ENCODE measurements around the gene DNAH14. TPM values are rescaled to one million over a fixed set of nuclear protein-coding genes. Genes with fewer than 3 reads are reported as not detected.

DNAH14 gene
- total and polyA plus RNA-seq, 9 of the 15 experiments (the other 6 are each of a cell fraction or from before 2014, with no cell fraction given), result 58.4 to 142 (median 98.4) TPM

DNA sequence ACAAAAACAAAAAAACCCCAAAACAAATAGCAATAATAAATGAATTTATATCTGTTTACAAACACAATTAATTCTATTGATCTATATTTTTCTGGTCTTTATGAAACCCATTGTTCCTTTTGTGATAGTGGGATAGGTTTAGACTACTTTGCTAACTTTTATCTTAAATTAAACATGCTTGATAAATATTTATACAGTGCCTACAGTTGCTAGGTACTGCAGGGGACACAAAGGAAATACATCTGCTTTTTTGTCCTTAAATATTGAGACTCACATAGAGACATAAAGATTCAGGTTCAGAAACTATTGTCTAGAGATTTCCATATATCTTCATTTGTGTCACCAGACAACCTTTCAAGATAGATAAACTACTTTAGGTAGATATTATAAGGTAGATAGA is 8.5 kb upstream of the DNAH14 start:
- no peaks in the 10 kb centered on the region for H3K9me3 ChIP-seq (replicated peaks; ENCODE audit: control insufficient read depth, insufficient read depth, low read depth, low read length)
- no peak overlapping the region for H3K9ac ChIP-seq (ENCODE audit: insufficient read depth in 1 of 2, low read depth in 2 of 2, low read length in 2 of 2)
- in situ Hi-C loops (cut with MboI) (no loop called here), intact Hi-C loops (cut with micrococcal nuclease) (loop anchor here (10.0 kb wide), 2 partner anchors 586 to 1216 kb away; partner anchors contain the start of gene NVL)
- H3K4me2 ChIP-seq (ENCODE audit: insufficient read depth, low read length), result no peak overlapping the region
- peaks cover 10 to 16% of the 10 kb centered on the region in 2 experiments for H3K27me3 ChIP-seq (ENCODE audit: control insufficient read depth in 2 of 2, insufficient read depth in 2 of 2, low read length in 2 of 2)
- no peaks in the 10 kb centered on the region for H3K9me1 ChIP-seq (ENCODE audit: control insufficient read depth, insufficient read depth, low read length)
- no peak overlapping the region for H2AFZ ChIP-seq (ENCODE audit: low read depth, low read length)
- no peaks in the 10 kb centered on the region for H3K4me1 ChIP-seq (replicated peaks in 1 of 2; ENCODE audit: control insufficient read depth in 2 of 2, insufficient read depth in 2 of 2, low read length in 2 of 2)
- H4K20me1 ChIP-seq (replicated peaks; ENCODE audit: control insufficient read depth, insufficient read depth, low read length), result no peaks in the 10 kb centered on the region
- POLR2A ChIA-PET, result no interaction called here
- TF ChIP-seq U2AF2 (optimal IDR thresholded peaks at IDR 0.05; ENCODE audit: low read depth, low read length), result no peak
- no peak for TF ChIP-seq ZNF830 (CRISPR knock-in tag; IDR thresholded peaks at IDR 0.05)
- no peak for TF ChIP-seq MYBL2 (IDR thresholded peaks at IDR 0.05; ENCODE audit: low read depth)
- TF ChIP-seq MYBL2 (CRISPR knock-in tag; IDR thresholded peaks at IDR 0.05; ENCODE audit: borderline replicate concordance), result no peak
- TF ChIP-seq SMARCE1 (IDR thresholded peaks at IDR 0.05), result no peak
- TF ChIP-seq HCFC1 (IDR thresholded peaks at IDR 0.05; ENCODE audit: low read depth, low read length), result no peak
- TF ChIP-seq TAF15 (IDR thresholded peaks at IDR 0.05; ENCODE audit: low read depth, low read length), result no peak
- TF ChIP-seq, protein P1, sequence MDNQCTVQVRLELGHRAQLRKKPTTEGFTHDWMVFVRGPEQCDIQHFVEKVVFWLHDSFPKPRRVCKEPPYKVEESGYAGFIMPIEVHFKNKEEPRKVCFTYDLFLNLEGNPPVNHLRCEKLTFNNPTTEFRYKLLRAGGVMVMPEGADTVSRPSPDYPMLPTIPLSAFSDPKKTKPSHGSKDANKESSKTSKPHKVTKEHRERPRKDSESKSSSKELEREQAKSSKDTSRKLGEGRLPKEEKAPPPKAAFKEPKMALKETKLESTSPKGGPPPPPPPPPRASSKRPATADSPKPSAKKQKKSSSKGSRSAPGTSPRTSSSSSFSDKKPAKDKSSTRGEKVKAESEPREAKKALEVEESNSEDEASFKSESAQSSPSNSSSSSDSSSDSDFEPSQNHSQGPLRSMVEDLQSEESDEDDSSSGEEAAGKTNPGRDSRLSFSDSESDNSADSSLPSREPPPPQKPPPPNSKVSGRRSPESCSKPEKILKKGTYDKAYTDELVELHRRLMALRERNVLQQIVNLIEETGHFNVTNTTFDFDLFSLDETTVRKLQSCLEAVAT (IDR thresholded peaks at IDR 0.05), result no peak
- TF ChIP-seq TAF7 (tag; IDR thresholded peaks at IDR 0.05), result no peak
- H3K27ac ChIP-seq (ENCODE audit: extremely low read depth, low read depth, low read length), result no peak overlapping the region
- no peak for ATAC-seq
- H3K79me2 ChIP-seq (ENCODE audit: control insufficient read depth, insufficient read depth, low read length), result no peaks in the 10 kb centered on the region
- H3K36me3 ChIP-seq (ENCODE audit: control insufficient read depth, insufficient read depth, low read length), result no peaks in the 10 kb centered on the region
- no peak overlapping the region for H3K4me3 ChIP-seq
- no peak for DNase-seq (ENCODE audit: extremely low read depth in 1 of 4, low spot score in 3 of 4)
- no peak for FAIRE-seq
- CTCF ChIA-PET (ENCODE audit: low intra/inter-chr PET ratio), result no interaction called here
- BruUV-seq (replicated peaks), result no TSS peak

All from K562 (cell line).